Measurements from ENCODE around the gene MSX2. TPM values are rescaled to one million over a fixed set of nuclear protein-coding genes. Genes with fewer than 3 reads are reported as not detected.

Gene MSX2
- polyA plus RNA-seq, 3 donors: 0.14 to 2.8 (median 2.1) TPM

- no peak overlapping the region for H3K27ac ChIP-seq (ENCODE audit: low read depth, low read length)
- 58 to 74% (median 74%) methylated on average over 3 of the region's 3 CpGs for WGBS, 3 donors
Measured at GRCh38 chr5:174715804-174716203, 8.6 kb upstream of the MSX2 start.

GRCh38 chr5:174717826-174718455 is 6.4 kb upstream of the MSX2 start:
- 14 to 19% (median 18%) methylated on average over 5 of the region's 5 CpGs for WGBS, 3 donors

GRCh38 chr5:174718880-174719610 is 5.3 kb upstream of the MSX2 start:
- WGBS, 3 donors: 9 to 17% (median 15%) methylated on average over 10 of the region's 10 CpGs
- H3K27ac ChIP-seq (ENCODE audit: low read depth, low read length): no peak overlapping the region

More at GRCh38 chr5:174717826-174718455, 6.4 kb upstream of the MSX2 start:
- no peak overlapping the region for H3K27ac ChIP-seq (ENCODE audit: low read depth, low read length)

- H3K27ac ChIP-seq (ENCODE audit: low read depth, low read length): no peak overlapping the region
- WGBS, 3 donors: 10 to 18% (median 16%) methylated on average over 19 of the region's 19 CpGs
Measured at GRCh38 chr5:174719793-174720611, 4.4 kb upstream of the MSX2 start.

GRCh38 chr5:174720612-174721529 is 3.5 kb upstream of the MSX2 start:
- WGBS, 3 donors: 1 to 3% (median 3%) methylated on average over 70 to 75 of the region's 75 CpGs
- H3K27ac ChIP-seq (ENCODE audit: low read depth, low read length): no peak overlapping the region

- 4 to 11% (median 10%) methylated on average over 19 of the region's 19 CpGs for WGBS, 3 donors
- no peak overlapping the region for H3K27ac ChIP-seq (ENCODE audit: low read depth, low read length)
Measured at GRCh38 chr5:174721530-174722432, 2.6 kb upstream of the MSX2 start.

GRCh38 chr5:174722500-174722899 is 1.9 kb upstream of the MSX2 start:
- WGBS, 3 donors: 6 to 20% (median 13%) methylated on average over 4 of the region's 4 CpGs

GRCh38 chr5:174723315-174723978 is 935 bp upstream of the MSX2 start:
- H3K27ac ChIP-seq (ENCODE audit: low read depth, low read length): no peak overlapping the region
- 7 to 9% (median 8%) methylated on average over 23 of the region's 23 CpGs for WGBS, 3 donors

More at GRCh38 chr5:174722500-174722899, 1.9 kb upstream of the MSX2 start:
- H3K27ac ChIP-seq (ENCODE audit: low read depth, low read length): no peak overlapping the region

GRCh38 chr5:174723979-174724483 is 351 bp upstream of the MSX2 start:
- H3K27ac ChIP-seq (ENCODE audit: low read depth, low read length): no peak overlapping the region
- WGBS, 3 donors: 1 to 3% (median 2%) methylated on average over 17 to 20 of the region's 20 CpGs

- H3K27ac ChIP-seq (ENCODE audit: low read depth, low read length): no peak overlapping the region
- 4 to 8% (median 5%) methylated on average over 30 of the region's 30 CpGs for WGBS, 3 donors
Measured at GRCh38 chr5:174725261-174725990, 1.0 kb downstream of the MSX2 start.

GRCh38 chr5:174725991-174726601 is 1.7 kb downstream of the MSX2 start:
- H3K27ac ChIP-seq (ENCODE audit: low read depth, low read length): no peak overlapping the region
- WGBS, 3 donors: 21 to 39% (median 32%) methylated on average over 11 of the region's 11 CpGs

- no peak overlapping the region for H3K27ac ChIP-seq (ENCODE audit: low read depth, low read length)
- WGBS, 3 donors: 27 to 46% (median 33%) methylated on average over 21 of the region's 21 CpGs
Measured at GRCh38 chr5:174726916-174727793, 2.8 kb downstream of the MSX2 start.

- WGBS, 3 donors: 28 to 60% (median 54%) methylated on average over 11 of the region's 11 CpGs
- no peak overlapping the region for H3K27ac ChIP-seq (ENCODE audit: low read depth, low read length)
Measured at GRCh38 chr5:174727794-174728680, 3.7 kb downstream of the MSX2 start.
